Endothelial cell of umbilical vein (primary cell): ENCODE data around the gene ZNF511. TPM values are rescaled to one million over a fixed set of nuclear protein-coding genes. Genes with fewer than 3 reads are reported as not detected.

Experiments used
- BruUV-seq: library from RNA; stranded (reverse); fragments of 400-500 nt; replicated peaks from 2 replicates; lab custom pipeline; 2021; lab: Mats Ljungman, UMichigan
- CTCF ChIA-PET: fragments of 300-600, 350-600 bp; sonication (Branson Sonifier 250); formaldehyde crosslinking; loops from one replicate; lab custom pipeline; 2021; ENCODE audit warnings: antibody characterized with exemption, inconsistent platforms; lab: Charles Lee
- POLR2A ChIA-PET: fragments of 300-600, 350-600 bp; sonication (Branson Sonifier 250); formaldehyde crosslinking; loops from one replicate; lab custom pipeline; 2021; ENCODE audit warnings: antibody characterized with exemption, inconsistent platforms; lab: Charles Lee
- DNase-seq: peaks from one replicate; pipeline ENCODE4 v3.0.0-alpha.2; 2011; ENCODE audit warnings: low read depth, low spot score
- FAIRE-seq: peaks from 2 replicates; lab custom pipeline; 2011; peaks lifted over from hg19 to GRCh38; lab: Jason Lieb, UNC
- H2AFZ ChIP-seq: 2 replicates; pipeline ENCODE4 v1.6.0; 2012; ENCODE audit warnings: low read depth, low read length, control low read depth, inconsistent platforms
- H3K27ac ChIP-seq: 2 replicates; pipeline ENCODE4 v1.5.1; 2011; ENCODE audit warnings: low read depth, mild to moderate bottlenecking, control low read depth, low read length, moderate library complexity; ENCODE audit not compliant: insufficient read depth
- H3K27me3 ChIP-seq, 2 experiments: 2 replicates each; pipeline versions ENCODE4 v1.6.0 to v1.6.1; 2011; ENCODE audit warnings: low read length in 2 of 2, mixed read lengths in 1 of 2; ENCODE audit not compliant: control insufficient read depth in 2 of 2, insufficient read depth in 2 of 2
- H3K36me3 ChIP-seq, 2 experiments: 2 replicates in 1 of 2; 3 replicates in 1 of 2; pipeline ENCODE4 v1.5.1; 2011; ENCODE audit warnings: low read length in 2 of 2, mild to moderate bottlenecking in 1 of 2, moderate library complexity in 1 of 2; ENCODE audit not compliant: control insufficient read depth in 2 of 2, insufficient read depth in 2 of 2; ENCODE audit errors: extremely low read depth in 1 of 2
- H3K4me1 ChIP-seq: 3 replicates; pipeline ENCODE4 v1.5.1; 2011; ENCODE audit warnings: mild to moderate bottlenecking, low read length; ENCODE audit not compliant: control insufficient read depth, insufficient read depth; ENCODE audit errors: extremely low read depth
- H3K4me2 ChIP-seq: 2 replicates; pipeline ENCODE4 v1.6.1; 2011; ENCODE audit warnings: low read length, control low read depth, mixed read lengths; ENCODE audit not compliant: insufficient read depth
- H3K4me3 ChIP-seq, 3 experiments: fragments of 200-600 bp in 1 of 3; sonication (generic), shearing (Covaris generic) in 1 of 3; replicated peaks in 1 of 3; 2 replicates each; pipeline ENCODE4 v1.5.1; 2011 to 2016; ENCODE audit warnings: control low read depth in 3 of 3, low read length in 3 of 3, mild to moderate bottlenecking in 2 of 3, inconsistent platforms in 1 of 3, low read depth in 1 of 3, moderate library complexity in 1 of 3; ENCODE audit not compliant: insufficient read depth in 1 of 3
- H3K79me2 ChIP-seq: 2 replicates; pipeline ENCODE4 v1.6.0; 2012; ENCODE audit warnings: low read length, inconsistent platforms; ENCODE audit not compliant: control insufficient read depth, insufficient read depth
- H3K9ac ChIP-seq: replicated peaks from 2 replicates; pipeline ENCODE3; 2011; ENCODE audit warnings: low read length, control low read depth; ENCODE audit not compliant: insufficient read depth; ENCODE audit errors: extremely low read depth
- H3K9me1 ChIP-seq: replicated peaks from 3 replicates; pipeline ENCODE4 v1.6.0; 2011; ENCODE audit warnings: mild to moderate bottlenecking, low read length; ENCODE audit not compliant: control insufficient read depth, insufficient read depth; ENCODE audit errors: extremely low read depth
- H3K9me3 ChIP-seq: replicated peaks from 2 replicates; pipeline ENCODE4 v1.5.1; 2012; ENCODE audit warnings: low read length, inconsistent platforms; ENCODE audit not compliant: control insufficient read depth, insufficient read depth
- H4K20me1 ChIP-seq: replicated peaks from 2 replicates; pipeline ENCODE3; 2011; ENCODE audit warnings: mild to moderate bottlenecking, low read length; ENCODE audit not compliant: control insufficient read depth, insufficient read depth; ENCODE audit errors: extremely low read depth
- CTCF ChIP-seq, 2 donors: IDR thresholded peaks; 1 replicate in 1 of 2; 2 replicates in 1 of 2; pipeline ENCODE4 v1.5.1; 2011; ENCODE audit warnings: low read length in 2 of 2, mild to moderate bottlenecking in 2 of 2, moderate library complexity in 2 of 2, control low read depth in 1 of 2, inconsistent platforms in 1 of 2, low read depth in 1 of 2; ENCODE audit not compliant: insufficient read depth in 1 of 2; ENCODE audit errors: extremely low read depth in 1 of 2
- EZH2 ChIP-seq: IDR thresholded peaks from 2 replicates; pipeline ENCODE4 v1.6.1; 2012; ENCODE audit warnings: borderline replicate concordance, low read depth, mild to moderate bottlenecking, moderate library complexity, low read length, inconsistent platforms; ENCODE audit not compliant: severe bottlenecking
- FOS ChIP-seq: IDR thresholded peaks from 2 replicates; pipeline ENCODE4 v1.6.1; 2011; ENCODE audit warnings: mild to moderate bottlenecking, low read length, moderate library complexity, borderline replicate concordance; ENCODE audit not compliant: insufficient read depth
- GATA2 ChIP-seq: IDR thresholded peaks from 2 replicates; pipeline ENCODE4 v1.7.0; 2011; ENCODE audit warnings: low read depth, mild to moderate bottlenecking, moderate library complexity, mixed read lengths, low read length; ENCODE audit not compliant: insufficient read length, insufficient read depth
- JUN ChIP-seq: IDR thresholded peaks from 2 replicates; pipeline ENCODE4 v1.6.1; 2011; ENCODE audit warnings: borderline replicate concordance, low read depth; ENCODE audit not compliant: insufficient read length, insufficient read depth
- MAX ChIP-seq: IDR thresholded peaks from 2 replicates; pipeline ENCODE4 v1.6.1; 2011; ENCODE audit not compliant: insufficient read depth, insufficient read length
- MYC ChIP-seq: IDR thresholded peaks from one replicate; pipeline ENCODE4 v1.6.1; 2011; ENCODE audit warnings: mild to moderate bottlenecking, low read depth, low read length
- POLR2A ChIP-seq: IDR thresholded peaks from 2 replicates; pipeline ENCODE4 v1.6.1; 2012; ENCODE audit warnings: low read depth, mild to moderate bottlenecking, control low read depth, low read length
- POLR2AphosphoS5 ChIP-seq: IDR thresholded peaks from 2 replicates; pipeline ENCODE4 v1.6.1; 2012; ENCODE audit warnings: low read depth, mild to moderate bottlenecking, control low read depth, low read length, moderate library complexity; ENCODE audit not compliant: insufficient read depth
- dilution Hi-C: fragments of 300-500 bp; cut with MboI; formaldehyde crosslinking; loops from one replicate; pipeline ENCODE4 v1.15.0; 2019; ENCODE audit warnings: low sequenced_read_pairs; ENCODE audit not compliant: extremely low pct_ligation_motif_present
- intact Hi-C: fragments of 100-400 bp; cut with micrococcal nuclease; formaldehyde crosslinking; loops from one replicate; pipeline ENCODE4 v1.10.0; 2022
- polyA plus RNA-seq, 4 experiments: library from polyadenylated mRNA; depleted of rRNA in 3 of 4; stranded (reverse) in 3 of 4; unstranded in 1 of 4; fragments of >200 nt; gene quantifications; 2 replicates each; pipeline versions ENCODE4 v1.2.1 to v1.2.3, GENCODE V29; 2011 to 2012; ENCODE audit warnings: missing spikeins in 1 of 4
- total RNA-seq: library from RNA; stranded (reverse); gene quantifications from 2 replicates; pipeline ENCODE4 v1.2.3, GENCODE V29; 2021

Gene ZNF511
- total and polyA plus RNA-seq, 2 donors (not counting 3 experiments of a cell fraction or from before 2014, with no cell fraction given) = 25.6 to 37.9 TPM

- POLR2A ChIA-PET = no interaction called here
- H3K9me3 ChIP-seq = no peaks in the 10 kb centered on the region
- intact Hi-C loops (loop anchor here (5.0 kb wide), 2 partner anchors 111 to 384 kb away; partner anchors contain the start of gene CFAP46), dilution Hi-C loops (no loop called here)
- no peaks in the 10 kb centered on the region for H3K36me3 ChIP-seq
- H3K27ac ChIP-seq = no peak overlapping the region
- BruUV-seq = no TSS peak
- DNase-seq (no peak), FAIRE-seq (no peak)
- TF ChIP-seq POLR2A (no peak), MYC (no peak), GATA2 (no peak), CTCF (IDR thresholded peaks at IDR 0.05; ENCODE audit: extremely low read depth in 1 of 2, insufficient read depth in 1 of 2, low read depth in 1 of 2, low read length in 2 of 2) (no peak), MAX (no peak), FOS (no peak), EZH2 (no peak), JUN (no peak), POLR2AphosphoS5 (no peak)
- H3K4me2 ChIP-seq = no peak overlapping the region
- H4K20me1 ChIP-seq = no peaks in the 10 kb centered on the region
- CTCF ChIA-PET = no interaction called here
- peaks cover 2% of the 10 kb centered on the region for H3K4me1 ChIP-seq
- H3K4me3 ChIP-seq = no peak overlapping the region
- no peak overlapping the region for H2AFZ ChIP-seq
- H3K9me1 ChIP-seq = no peaks in the 10 kb centered on the region
- peaks cover 29 to 45% of the 10 kb centered on the region in 2 experiments for H3K27me3 ChIP-seq
- H3K9ac ChIP-seq = no peak overlapping the region
- H3K79me2 ChIP-seq = no peaks in the 10 kb centered on the region
Measured at GRCh38 chr10:133326223-133326551, 17.5 kb downstream of the ZNF511 start.
